HepG2 (cell line): ENCODE results near the gene RGS1. TPM values are rescaled to one million over a fixed set of nuclear protein-coding genes. Genes with fewer than 3 reads are reported as not detected.

Experiments used
- ATAC-seq: fragments of 200-7000 bp; cut with Tn5 transposase; 3 replicates; pipeline ENCODE4 v1.9.1; 2020; ENCODE audit warnings: mild to moderate bottlenecking, moderate library complexity
- BruUV-seq: library from RNA; stranded (reverse); fragments of 400-500 nt; replicated peaks from 2 replicates; lab custom pipeline; 2021; lab: Mats Ljungman, UMichigan
- CTCF ChIA-PET: fragments of 300-600 bp; formaldehyde crosslinking; extraction: SDS; loops from one replicate; lab custom pipeline; 2021; ENCODE audit warnings: low total read pairs, inconsistent platforms, low intra/inter-chr PET ratio; lab: Yijun Ruan, JAX
- POLR2A ChIA-PET: fragments of 350-600 bp; sonication (Branson Sonifier 250); formaldehyde crosslinking; loops from one replicate; lab custom pipeline; 2020; ENCODE audit warnings: antibody characterized with exemption, inconsistent platforms; lab: Yijun Ruan, JAX
- DNase-seq: peaks from one replicate; pipeline ENCODE4 v3.0.0-alpha.2; 2015; ENCODE audit warnings: low spot score
- FAIRE-seq: peaks from 3 replicates; lab custom pipeline; 2011; peaks lifted over from hg19 to GRCh38; lab: Jason Lieb, UNC
- H2AFZ ChIP-seq: one replicate; pipeline ENCODE4 v1.6.1; 2011; ENCODE audit warnings: low read length, inconsistent platforms
- H3K27ac ChIP-seq: fragments of 300-600 bp; 3 replicates; pipeline ENCODE4 v1.8.0; 2011; ENCODE audit warnings: mixed run types, mild to moderate bottlenecking, mixed read lengths, low read length, inconsistent platforms; ENCODE audit not compliant: insufficient read depth; ENCODE audit errors: extremely low read length
- H3K27me3 ChIP-seq, 2 experiments: fragments of 200-600 bp in 1 of 2; 2 replicates in 1 of 2; 3 replicates in 1 of 2; pipeline versions ENCODE4 v1.6.0 to v1.8.0; 2011; ENCODE audit warnings: low read length in 2 of 2, mild to moderate bottlenecking in 2 of 2, moderate library complexity in 2 of 2, inconsistent platforms in 1 of 2; ENCODE audit not compliant: insufficient read depth in 2 of 2, control insufficient read depth in 1 of 2
- H3K36me3 ChIP-seq, 2 experiments: fragments of 200-600 bp in 1 of 2; replicated peaks in 1 of 2; 2 replicates in 1 of 2; 3 replicates in 1 of 2; pipeline versions ENCODE4 v1.5.1 to v1.8.0; 2011; ENCODE audit warnings: low read length in 2 of 2, inconsistent platforms in 1 of 2; ENCODE audit not compliant: insufficient read depth in 2 of 2, control insufficient read depth in 1 of 2
- H3K4me1 ChIP-seq: 2 replicates; pipeline ENCODE4 v1.5.1; 2012; ENCODE audit warnings: low read length, inconsistent platforms; ENCODE audit not compliant: insufficient read depth
- H3K4me2 ChIP-seq: 2 replicates; pipeline ENCODE4 v1.6.0; 2011; ENCODE audit warnings: low read depth, low read length, inconsistent platforms
- H3K4me3 ChIP-seq, 3 experiments: fragments of 200-600 bp in 1 of 3; sonication (generic), shearing (Covaris generic) in 1 of 3; replicated peaks in 1 of 3; 2 replicates each; pipeline ENCODE4 v1.5.1; 2011 to 2016; ENCODE audit warnings: low read length in 3 of 3, inconsistent platforms in 2 of 3, low read depth in 2 of 3, mild to moderate bottlenecking in 2 of 3, control low read depth in 1 of 3, mixed read lengths in 1 of 3; ENCODE audit not compliant: insufficient read depth in 1 of 3
- H3K79me2 ChIP-seq: one replicate; pipeline ENCODE4 v1.6.1; 2011; ENCODE audit warnings: low read length, inconsistent platforms; ENCODE audit not compliant: insufficient read depth
- H3K9ac ChIP-seq: 2 replicates; pipeline ENCODE4 v1.6.0; 2011; ENCODE audit warnings: mild to moderate bottlenecking, low read depth, low read length, inconsistent platforms; ENCODE audit not compliant: insufficient read depth
- H3K9me3 ChIP-seq: 2 replicates; pipeline ENCODE4 v1.5.1; 2012; ENCODE audit warnings: mild to moderate bottlenecking, low read length
- H4K20me1 ChIP-seq: 2 replicates; pipeline ENCODE4 v1.6.0; 2011; ENCODE audit warnings: inconsistent platforms, mild to moderate bottlenecking, low read length, moderate library complexity; ENCODE audit not compliant: insufficient read depth
- ESRRA ChIP-seq: sonication (generic); formaldehyde crosslinking; IDR thresholded peaks from 2 replicates; pipeline ENCODE4 v1.5.1; 2020; ENCODE audit warnings: mild to moderate bottlenecking, low read depth, missing genetic modification reagents
- FOXP1 ChIP-seq, 2 experiments: fragments of 450-650 bp in 1 of 2; IDR thresholded peaks; 2 replicates each; pipeline ENCODE4 v1.6.1; 2017 to 2018; ENCODE audit warnings: antibody characterized with exemption in 1 of 2
- KAT8 ChIP-seq: IDR thresholded peaks from 2 replicates; pipeline ENCODE4 v1.6.1; 2016; ENCODE audit warnings: missing genetic modification reagents, missing compliant biosample characterization
- MEIS1 ChIP-seq: sonication (generic); formaldehyde crosslinking; IDR thresholded peaks from 2 replicates; pipeline ENCODE4 v1.9.0; 2021; ENCODE audit warnings: mild to moderate bottlenecking, missing genetic modification reagents, moderate library complexity, borderline replicate concordance
- PTBP1 ChIP-seq: fragments of 200-400 bp; formaldehyde crosslinking; IDR thresholded peaks from 2 replicates; pipeline ENCODE4 v1.6.1; 2018; ENCODE audit warnings: low read length, low read depth; ENCODE audit not compliant: poor library complexity, severe bottlenecking
- RBM22 ChIP-seq: fragments of 200-400 bp; formaldehyde crosslinking; optimal IDR thresholded peaks from 2 replicates; pipeline ENCODE3; 2017; ENCODE audit warnings: mild to moderate bottlenecking, low read length, moderate library complexity
- ZFP36L1 ChIP-seq: sonication (generic); formaldehyde crosslinking; IDR thresholded peaks from 2 replicates; pipeline ENCODE4 v1.8.0; 2022; ENCODE audit warnings: mild to moderate bottlenecking, missing genetic modification reagents, moderate library complexity
- ZKSCAN1 ChIP-seq: fragments of 150-350 bp; IDR thresholded peaks from 2 replicates; pipeline ENCODE4 v1.6.1; 2014; ENCODE audit warnings: low read length
- ZNF17 ChIP-seq: sonication (generic); formaldehyde crosslinking; IDR thresholded peaks from 2 replicates; pipeline ENCODE4 v1.5.0; 2020; ENCODE audit warnings: mild to moderate bottlenecking, missing genetic modification reagents
- ZNF382 ChIP-seq: sonication (generic); formaldehyde crosslinking; IDR thresholded peaks from 2 replicates; pipeline ENCODE4 v1.5.0; 2020; ENCODE audit warnings: missing genetic modification reagents, mild to moderate bottlenecking, borderline replicate concordance
- ZNF484 ChIP-seq: sonication (generic); formaldehyde crosslinking; IDR thresholded peaks from 2 replicates; pipeline ENCODE4 v1.5.1; 2020; ENCODE audit warnings: mild to moderate bottlenecking, low read depth, missing genetic modification reagents, borderline replicate concordance
- ZNF496 ChIP-seq: sonication (generic); formaldehyde crosslinking; IDR thresholded peaks from 2 replicates; pipeline ENCODE4 v1.8.1; 2023; ENCODE audit warnings: mild to moderate bottlenecking, moderate library complexity, missing genetic modification reagents; ENCODE audit not compliant: insufficient replicate concordance
- ZNF577 ChIP-seq: sonication (generic); formaldehyde crosslinking; IDR thresholded peaks from 2 replicates; pipeline ENCODE4 v1.4.0; 2020; ENCODE audit warnings: mild to moderate bottlenecking, low read depth, missing genetic modification reagents, borderline replicate concordance
- ZNF790 ChIP-seq: sonication (generic); formaldehyde crosslinking; IDR thresholded peaks from 2 replicates; pipeline ENCODE4 v1.8.0; 2022; ENCODE audit warnings: missing genetic modification reagents, mild to moderate bottlenecking, borderline replicate concordance
- ZSCAN12 ChIP-seq: sonication (generic); formaldehyde crosslinking; IDR thresholded peaks from 2 replicates; pipeline ENCODE4 v1.9.0; 2021; ENCODE audit warnings: mild to moderate bottlenecking, missing genetic modification reagents
- WGBS: methylation state at CpG from one replicate; pipeline ENCODE4 v1.1.6; 2017; ENCODE audit warnings: low lambda C conversion rate; 5-methylcytosine and 5-hydroxymethylcytosine counted together
- in situ Hi-C: cut with HindIII; loops from 2 replicates; pipeline ENCODE4 v1.10.0; 2017; ENCODE audit warnings: low pct_unique_long_range_greater_than_20kb; ENCODE audit not compliant: extremely low pct_ligation_motif_present
- intact Hi-C: fragments of 100-400 bp; cut with micrococcal nuclease; formaldehyde crosslinking; loops from one replicate; pipeline ENCODE4 v1.10.0; 2022; ENCODE audit not compliant: unreplicated experiment
- polyA plus RNA-seq, 8 experiments: library from polyadenylated mRNA; depleted of rRNA in 3 of 8; stranded (reverse) in 7 of 8; unstranded in 1 of 8; fragments of >200 nt; fragmentation: Illumina TruSeq in 4 of 8; extraction: Trizol in 4 of 8; gene quantifications; 2 replicates each; pipeline versions ENCODE4 v1.2.1 to v1.2.3, GENCODE V29; 2011 to 2016; ENCODE audit warnings: low read depth in 4 of 8, missing spikeins in 1 of 8, mixed read lengths in 1 of 8; ENCODE audit not compliant: insufficient read depth in 1 of 8
- total RNA-seq, 5 experiments: library from RNA; depleted of rRNA; stranded (reverse); fragments of >200 nt; fragmentation: Illumina TruSeq; extraction: Trizol; gene quantifications; 2 replicates each; pipeline ENCODE4 v1.2.3, GENCODE V29; 2016; ENCODE audit warnings: low read depth in 1 of 5
- TF ChIP-seq, protein P1 (sequence below): sonication (generic); formaldehyde crosslinking; IDR thresholded peaks from 2 replicates; pipeline ENCODE4 v1.4.0; 2020; ENCODE audit warnings: missing genetic modification reagents, mild to moderate bottlenecking, borderline replicate concordance
- TF ChIP-seq, protein P2 (sequence below): sonication (generic); formaldehyde crosslinking; IDR thresholded peaks from 2 replicates; pipeline ENCODE4 v1.4.0; 2020; ENCODE audit warnings: missing genetic modification reagents, borderline replicate concordance
- TF ChIP-seq, protein P3 (sequence below): IDR thresholded peaks from 2 replicates; pipeline ENCODE4 v1.6.1; 2018; ENCODE audit warnings: missing genetic modification reagents

RGS1 gene
- total and polyA plus RNA-seq, 2 of the 13 experiments (the other 11 are each of a cell fraction or from before 2014, with no cell fraction given), result not detected

DNA sequence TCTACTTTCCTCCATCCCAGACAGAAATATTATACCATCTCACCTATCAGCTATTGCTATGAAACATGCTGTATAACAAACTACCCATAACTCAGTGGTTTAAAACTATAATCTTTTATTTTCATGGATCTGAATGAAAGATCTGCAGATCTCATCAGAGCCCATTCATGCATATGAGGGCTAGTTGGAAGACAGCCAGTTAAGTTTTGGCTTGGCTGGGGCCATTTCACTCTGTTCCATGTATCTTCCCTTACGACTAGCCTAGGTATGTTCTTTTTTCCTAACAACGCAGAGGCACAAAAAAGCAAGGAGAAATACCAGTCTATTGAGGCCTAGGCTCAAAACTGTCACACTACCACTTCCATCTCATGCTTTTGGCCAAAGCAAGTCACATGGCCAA, 28.1 kb upstream of the RGS1 start (continued):
- TF ChIP-seq PTBP1 (no peak), KAT8 (CRISPR knock-in tag) (no peak), MEIS1 (no peak), ZNF17 (CRISPR knock-in tag) (no peak), ZKSCAN1 (no peak)

DNA sequence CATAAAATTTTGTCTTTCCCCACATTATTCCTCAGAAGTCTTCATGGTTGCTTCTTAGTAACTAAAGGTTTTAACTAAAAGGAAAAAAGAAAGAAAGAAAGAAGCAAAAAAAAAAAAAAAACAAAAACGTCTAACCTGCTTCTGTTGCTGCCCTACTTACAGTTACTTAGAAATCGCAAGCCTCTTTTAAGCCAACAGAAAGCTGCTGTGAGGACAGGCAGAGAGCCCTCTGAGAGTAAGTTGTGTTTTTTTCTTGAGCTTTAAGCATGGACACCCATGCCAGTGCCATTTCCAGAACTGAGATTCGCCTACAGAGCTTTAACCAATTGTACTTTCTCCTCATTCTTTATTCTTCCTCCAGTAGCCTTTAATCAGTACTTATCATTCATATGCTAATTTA, 25.6 kb upstream of the RGS1 start:
- WGBS, result 13% methylated on average over 3 of the region's 3 CpGs
- Histone ChIP-seq H2AFZ (no peak overlapping the region), H3K9ac (no peak overlapping the region), H3K4me3 (no peak overlapping the region), H3K4me2 (no peak overlapping the region), H4K20me1 (no peaks in the 10 kb centered on the region), H3K4me1 (no peaks in the 10 kb centered on the region), H3K9me3 (no peaks in the 10 kb centered on the region), H3K36me3 (no peaks in the 10 kb centered on the region), H3K27me3 (no peaks in the 10 kb centered on the region), H3K79me2 (no peaks in the 10 kb centered on the region), H3K27ac (no peak overlapping the region)
- in situ Hi-C loops (no loop called here), intact Hi-C loops (no loop called here)
- FAIRE-seq, result no peak
- CTCF ChIA-PET, result no interaction called here
- BruUV-seq, result no TSS peak
- ATAC-seq, result no peak
- DNase-seq, result no peak
- POLR2A ChIA-PET, result no interaction called here
- TF ChIP-seq ZNF484 (CRISPR knock-in tag), result no peak
- no peak for TF ChIP-seq ZNF790 (CRISPR knock-in tag)
- TF ChIP-seq, protein P1, sequence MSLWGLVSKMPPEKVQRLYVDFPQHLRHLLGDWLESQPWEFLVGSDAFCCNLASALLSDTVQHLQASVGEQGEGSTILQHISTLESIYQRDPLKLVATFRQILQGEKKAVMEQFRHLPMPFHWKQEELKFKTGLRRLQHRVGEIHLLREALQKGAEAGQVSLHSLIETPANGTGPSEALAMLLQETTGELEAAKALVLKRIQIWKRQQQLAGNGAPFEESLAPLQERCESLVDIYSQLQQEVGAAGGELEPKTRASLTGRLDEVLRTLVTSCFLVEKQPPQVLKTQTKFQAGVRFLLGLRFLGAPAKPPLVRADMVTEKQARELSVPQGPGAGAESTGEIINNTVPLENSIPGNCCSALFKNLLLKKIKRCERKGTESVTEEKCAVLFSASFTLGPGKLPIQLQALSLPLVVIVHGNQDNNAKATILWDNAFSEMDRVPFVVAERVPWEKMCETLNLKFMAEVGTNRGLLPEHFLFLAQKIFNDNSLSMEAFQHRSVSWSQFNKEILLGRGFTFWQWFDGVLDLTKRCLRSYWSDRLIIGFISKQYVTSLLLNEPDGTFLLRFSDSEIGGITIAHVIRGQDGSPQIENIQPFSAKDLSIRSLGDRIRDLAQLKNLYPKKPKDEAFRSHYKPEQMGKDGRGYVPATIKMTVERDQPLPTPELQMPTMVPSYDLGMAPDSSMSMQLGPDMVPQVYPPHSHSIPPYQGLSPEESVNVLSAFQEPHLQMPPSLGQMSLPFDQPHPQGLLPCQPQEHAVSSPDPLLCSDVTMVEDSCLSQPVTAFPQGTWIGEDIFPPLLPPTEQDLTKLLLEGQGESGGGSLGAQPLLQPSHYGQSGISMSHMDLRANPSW (CRISPR knock-in tag), result no peak
- TF ChIP-seq, protein P2, sequence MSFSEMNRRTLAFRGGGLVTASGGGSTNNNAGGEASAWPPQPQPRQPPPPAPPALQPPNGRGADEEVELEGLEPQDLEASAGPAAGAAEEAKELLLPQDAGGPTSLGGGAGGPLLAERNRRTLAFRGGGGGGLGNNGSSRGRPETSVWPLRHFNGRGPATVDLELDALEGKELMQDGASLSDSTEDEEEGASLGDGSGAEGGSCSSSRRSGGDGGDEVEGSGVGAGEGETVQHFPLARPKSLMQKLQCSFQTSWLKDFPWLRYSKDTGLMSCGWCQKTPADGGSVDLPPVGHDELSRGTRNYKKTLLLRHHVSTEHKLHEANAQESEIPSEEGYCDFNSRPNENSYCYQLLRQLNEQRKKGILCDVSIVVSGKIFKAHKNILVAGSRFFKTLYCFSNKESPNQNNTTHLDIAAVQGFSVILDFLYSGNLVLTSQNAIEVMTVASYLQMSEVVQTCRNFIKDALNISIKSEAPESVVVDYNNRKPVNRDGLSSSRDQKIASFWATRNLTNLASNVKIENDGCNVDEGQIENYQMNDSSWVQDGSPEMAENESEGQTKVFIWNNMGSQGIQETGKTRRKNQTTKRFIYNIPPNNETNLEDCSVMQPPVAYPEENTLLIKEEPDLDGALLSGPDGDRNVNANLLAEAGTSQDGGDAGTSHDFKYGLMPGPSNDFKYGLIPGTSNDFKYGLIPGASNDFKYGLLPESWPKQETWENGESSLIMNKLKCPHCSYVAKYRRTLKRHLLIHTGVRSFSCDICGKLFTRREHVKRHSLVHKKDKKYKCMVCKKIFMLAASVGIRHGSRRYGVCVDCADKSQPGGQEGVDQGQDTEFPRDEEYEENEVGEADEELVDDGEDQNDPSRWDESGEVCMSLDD (CRISPR knock-in tag), result no peak
- TF ChIP-seq, protein P3, sequence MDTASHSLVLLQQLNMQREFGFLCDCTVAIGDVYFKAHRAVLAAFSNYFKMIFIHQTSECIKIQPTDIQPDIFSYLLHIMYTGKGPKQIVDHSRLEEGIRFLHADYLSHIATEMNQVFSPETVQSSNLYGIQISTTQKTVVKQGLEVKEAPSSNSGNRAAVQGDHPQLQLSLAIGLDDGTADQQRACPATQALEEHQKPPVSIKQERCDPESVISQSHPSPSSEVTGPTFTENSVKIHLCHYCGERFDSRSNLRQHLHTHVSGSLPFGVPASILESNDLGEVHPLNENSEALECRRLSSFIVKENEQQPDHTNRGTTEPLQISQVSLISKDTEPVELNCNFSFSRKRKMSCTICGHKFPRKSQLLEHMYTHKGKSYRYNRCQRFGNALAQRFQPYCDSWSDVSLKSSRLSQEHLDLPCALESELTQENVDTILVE (CRISPR knock-in tag), result no peak
- TF ChIP-seq ZNF577 (CRISPR knock-in tag), result no peak
- TF ChIP-seq ZNF382, result no peak
- no peak for TF ChIP-seq ZFP36L1
- no peak for TF ChIP-seq ZSCAN12 (CRISPR knock-in tag)
- no peak for TF ChIP-seq FOXP1 (IDR thresholded peaks at IDR 0.05)
- no peak for TF ChIP-seq FOXP1 (CRISPR knock-in tag; IDR thresholded peaks at IDR 0.05)
- no peak for TF ChIP-seq ESRRA (CRISPR knock-in tag)
- TF ChIP-seq ZNF496 (CRISPR knock-in tag), result no peak
- no peak for TF ChIP-seq RBM22
